ENCODE measurements around the gene ALDH1A2.
"Not testable (repeated sequence)": the region's sequence is repeated elsewhere in the genome, so short reads cannot be mapped to it uniquely, and the experiment has no call there.

ALDH1A2 gene

GRCh38 chr15:58042006-58042405 is 23.5 kb downstream of the ALDH1A2 start:
- no peak for DNase-seq (ENCODE audit: low read depth, low spot score)

GRCh38 chr15:58040150-58040549 is 25.4 kb downstream of the ALDH1A2 start:
- DNase-seq (ENCODE audit: low read depth, low spot score): no peak

- DNase-seq (ENCODE audit: low read depth, low spot score): no peak
These were observed 26.2 kb downstream of the ALDH1A2 start for GRCh38 chr15:58039079-58040035.

GRCh38 chr15:58038426-58039078 is 27.0 kb downstream of the ALDH1A2 start:
- no peak for DNase-seq (ENCODE audit: low read depth, low spot score)

- no peak for DNase-seq (ENCODE audit: low read depth, low spot score)
These were observed 27.7 kb downstream of the ALDH1A2 start for GRCh38 chr15:58037723-58038301.

- DNase-seq (ENCODE audit: low read depth, low spot score): no peak
These were observed 28.9 kb downstream of the ALDH1A2 start for GRCh38 chr15:58036579-58036978.

- not testable (repeated sequence) for DNase-seq (ENCODE audit: low read depth, low spot score)
These were observed 37.1 kb downstream of the ALDH1A2 start for GRCh38 chr15:58028392-58028791.

- no peak for DNase-seq (ENCODE audit: low read depth, low spot score)
These were observed 39.0 kb downstream of the ALDH1A2 start for GRCh38 chr15:58026552-58026951.

- DNase-seq (ENCODE audit: low read depth, low spot score): no peak
These were observed 39.5 kb downstream of the ALDH1A2 start for GRCh38 chr15:58026051-58026450.

GRCh38 chr15:58021332-58022230 is 43.9 kb downstream of the ALDH1A2 start:
- DNase-seq (ENCODE audit: low read depth, low spot score): no peak

- no peak for DNase-seq (ENCODE audit: low read depth, low spot score)
These were observed 45.8 kb downstream of the ALDH1A2 start for GRCh38 chr15:58019503-58020376.

- no peak for DNase-seq (ENCODE audit: low read depth, low spot score)
These were observed 47.6 kb downstream of the ALDH1A2 start for GRCh38 chr15:58017869-58018268.

- no peak for DNase-seq (ENCODE audit: low read depth, low spot score)
These were observed 48.8 kb downstream of the ALDH1A2 start for GRCh38 chr15:58016581-58017175.

GRCh38 chr15:58015565-58015964 is 49.9 kb downstream of the ALDH1A2 start:
- DNase-seq (ENCODE audit: low read depth, low spot score): no peak

GRCh38 chr15:58014470-58014869 is 51.0 kb downstream of the ALDH1A2 start:
- DNase-seq (ENCODE audit: low read depth, low spot score): no peak

GRCh38 chr15:58014040-58014439 is 51.5 kb downstream of the ALDH1A2 start:
- DNase-seq (ENCODE audit: low read depth, low spot score): no peak

GRCh38 chr15:58010983-58011382 is 54.5 kb downstream of the ALDH1A2 start:
- DNase-seq (ENCODE audit: low read depth, low spot score): no peak

- DNase-seq (ENCODE audit: low read depth, low spot score): no peak
These were observed 61.7 kb downstream of the ALDH1A2 start for GRCh38 chr15:58003810-58004209.

- no peak for DNase-seq (ENCODE audit: low read depth, low spot score)
These were observed 63.0 kb downstream of the ALDH1A2 start for GRCh38 chr15:58002338-58003126.

All from ELF-1 (cell line).